Measurements from ENCODE around the gene IQSEC2.

IQSEC2 gene

GRCh38 chrX:53241558-53241957 lies 39.8 kb downstream of the IQSEC2 start:
- DNase-seq, result no peak

- peak in 1 of 2 experiments; percentile 4 for DNase-seq
These were observed 41.9 kb downstream of the IQSEC2 start for GRCh38 chrX:53239474-53239873.

- DNase-seq, result no peak
These were observed 44.3 kb downstream of the IQSEC2 start for GRCh38 chrX:53237056-53237455.

GRCh38 chrX:53236025-53236679 lies 45.2 kb downstream of the IQSEC2 start:
- DNase-seq, result no peak

GRCh38 chrX:53235566-53235965 lies 45.8 kb downstream of the IQSEC2 start:
- DNase-seq, result no peak

GRCh38 chrX:53234484-53234883 lies 46.9 kb downstream of the IQSEC2 start:
- no peak for DNase-seq

- no peak for DNase-seq
These were observed 47.8 kb downstream of the IQSEC2 start for GRCh38 chrX:53233536-53233935.

- no peak for DNase-seq
These were observed 51.3 kb downstream of the IQSEC2 start for GRCh38 chrX:53230116-53230515.

GRCh38 chrX:53227224-53227765 lies 54.1 kb downstream of the IQSEC2 start:
- DNase-seq, result no peak

- peak; percentile 80 to 88 for DNase-seq
These were observed 56.3 kb downstream of the IQSEC2 start, which contains the start of gene KDM5C for GRCh38 chrX:53224860-53225797. Gene KDM5C, minus strand, starts transcription at chrX:53225207. Its CDS starts 318 bp downstream, at chrX:53224889.

GRCh38 chrX:53223955-53224859 lies 57.2 kb downstream of the IQSEC2 start:
- DNase-seq, result no peak

- no peak for DNase-seq
These were observed 58.2 kb downstream of the IQSEC2 start for GRCh38 chrX:53223068-53223693.
